LNCaP clone FGC (cell line): Measurements from ENCODE around the gene GRIA1.

Source experiments
- DNase-seq: peaks from one replicate; pipeline ENCODE4 v3.0.0-alpha.2; 2011; ENCODE audit warnings: low read depth
- H3K4me3 ChIP-seq: 2 replicates; pipeline ENCODE4 v1.5.1; 2011; ENCODE audit warnings: mild to moderate bottlenecking, low read depth, low read length, control low read depth
- CTCF ChIP-seq: IDR thresholded peaks from 2 replicates; pipeline ENCODE4 v1.5.1; 2012; ENCODE audit warnings: mild to moderate bottlenecking; ENCODE audit not compliant: control insufficient read depth, insufficient read depth; ENCODE audit errors: extremely low read depth

GRIA1 gene

GRCh38 chr5:153632748-153633290 is 142.3 kb downstream of the GRIA1 start:
- DNase-seq = no peak
- TF ChIP-seq CTCF = no peak

GRCh38 chr5:153636670-153637451 is 146.4 kb downstream of the GRIA1 start:
- no peak for TF ChIP-seq CTCF
- DNase-seq = no peak
- no peak overlapping the region for H3K4me3 ChIP-seq

More at GRCh38 chr5:153632748-153633290, 142.3 kb downstream of the GRIA1 start:
- H3K4me3 ChIP-seq = no peak overlapping the region

- TF ChIP-seq CTCF = no peak
- DNase-seq = no peak
- no peak overlapping the region for H3K4me3 ChIP-seq
Observed at GRCh38 chr5:153640293-153640692, 149.8 kb downstream of the GRIA1 start.

- no peak for TF ChIP-seq CTCF
- DNase-seq = no peak
- no peak overlapping the region for H3K4me3 ChIP-seq
Observed at GRCh38 chr5:153641183-153641688, 150.8 kb downstream of the GRIA1 start.

- no peak for TF ChIP-seq CTCF
- no peak for DNase-seq
- no peak overlapping the region for H3K4me3 ChIP-seq
Observed at GRCh38 chr5:153654504-153655200, 164.2 kb downstream of the GRIA1 start.

- H3K4me3 ChIP-seq = no peak overlapping the region
- TF ChIP-seq CTCF = no peak
- no peak for DNase-seq
Observed at GRCh38 chr5:153655201-153655510, 164.7 kb downstream of the GRIA1 start.
